GM18868 (cell line): ENCODE data around the gene CMSS1.

Experiments
- ATAC-seq: cut with Tn5 transposase; IDR thresholded peaks from one replicate; pipeline ENCODE4 v1.9.1; 2021; ENCODE audit warnings: mild to moderate bottlenecking, moderate library complexity; ENCODE audit not compliant: unreplicated experiment

Gene CMSS1

DNA sequence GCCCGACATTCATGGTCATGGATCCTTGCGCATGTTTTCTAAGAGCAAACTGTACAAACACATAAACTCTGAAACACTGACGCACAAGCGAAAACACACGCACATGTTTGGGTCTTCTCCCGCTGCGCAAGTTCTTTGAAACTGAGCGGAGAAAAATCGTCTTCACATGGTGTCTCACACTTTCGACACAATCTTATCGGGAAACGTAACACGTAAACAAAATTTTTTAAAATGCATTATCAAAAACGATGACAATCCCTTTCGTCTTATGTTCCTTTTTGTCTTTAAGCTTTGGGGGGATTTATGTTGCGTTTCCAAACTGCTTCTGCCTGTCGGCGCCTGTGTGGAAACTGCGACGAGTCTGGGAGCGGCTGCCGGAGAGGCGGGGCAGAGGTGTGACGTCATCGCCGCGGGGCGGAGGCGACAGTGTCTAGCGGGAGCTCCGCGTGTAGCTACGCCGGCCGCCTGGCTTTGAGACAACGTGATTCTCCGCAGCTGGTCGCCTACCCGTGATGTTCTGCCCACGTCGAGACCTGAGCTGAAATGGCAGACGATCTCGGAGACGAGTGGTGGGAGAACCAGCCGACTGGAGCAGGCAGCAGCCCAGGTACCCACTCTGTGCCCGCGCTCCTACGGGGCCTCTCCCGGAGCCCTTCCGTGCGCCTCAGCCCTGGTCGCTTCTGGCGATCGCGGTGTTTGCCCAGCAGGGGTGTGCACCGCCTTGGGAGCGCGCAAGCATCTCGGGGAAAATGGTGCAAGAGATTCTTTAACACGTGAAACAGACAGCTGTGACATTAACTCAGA, at the start of gene CMSS1:
CMSS1 (plus strand) TSS at position 426 of the 804 bp plus-strand sequence.
- peak; percentile 97 for ATAC-seq

DNA sequence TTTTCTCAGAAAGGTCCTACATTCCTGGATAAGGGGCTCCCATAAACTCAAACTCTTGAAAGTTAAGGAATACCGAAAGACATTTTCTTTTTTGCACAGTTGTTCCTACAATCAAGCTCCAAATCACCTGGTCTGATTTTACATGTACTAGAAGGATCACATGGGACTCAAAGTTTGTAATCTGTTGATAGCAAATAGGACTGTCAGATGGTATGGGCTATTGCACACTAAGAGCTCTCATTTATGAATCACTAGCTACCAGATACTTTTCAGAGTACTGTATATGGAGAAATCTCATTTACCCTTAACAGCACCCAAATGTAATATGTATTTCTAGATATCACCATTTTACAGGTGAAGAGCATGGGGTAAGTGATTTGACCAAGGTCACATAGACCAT, 49.5 kb upstream of the CMSS1 start:
- no peak for ATAC-seq

DNA sequence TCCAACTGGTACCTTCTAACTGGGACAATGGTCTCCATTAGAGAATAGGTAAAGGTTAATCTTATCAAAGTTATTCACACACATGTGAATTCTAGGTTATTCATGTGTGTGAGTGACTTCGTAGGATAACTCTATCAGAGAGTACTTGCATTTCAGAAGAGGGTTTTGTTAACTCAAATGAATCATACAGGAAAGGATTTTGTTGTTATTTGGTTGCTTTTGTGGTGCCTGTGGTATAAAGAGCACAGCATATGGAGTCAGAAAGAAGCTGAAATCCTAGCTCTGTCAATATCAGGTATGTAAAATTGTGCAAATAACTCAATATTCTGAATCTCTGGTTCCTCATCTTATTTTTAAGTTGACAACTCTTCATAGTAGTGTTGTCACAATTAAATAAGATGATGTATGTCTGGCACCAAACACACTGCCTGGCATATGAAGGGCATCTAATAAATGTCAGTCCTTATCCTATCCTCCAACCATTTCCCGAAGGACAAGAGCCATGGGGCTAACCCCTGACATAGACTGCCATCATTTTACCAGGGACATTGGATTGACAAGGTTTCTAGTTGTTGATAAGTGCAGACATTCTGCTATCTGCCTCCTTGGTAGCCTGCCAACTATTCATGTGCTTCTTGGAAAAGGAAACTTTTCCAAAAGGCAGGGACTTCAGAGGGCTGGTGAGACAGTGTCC, 48.7 kb upstream of the CMSS1 start:
- no peak for ATAC-seq

- no peak for ATAC-seq
Measured at GRCh38 chr3:99772171-99772570, 45.5 kb upstream of the CMSS1 start.

- ATAC-seq: no peak
Measured at GRCh38 chr3:99772671-99773070, 45.0 kb upstream of the CMSS1 start.

DNA sequence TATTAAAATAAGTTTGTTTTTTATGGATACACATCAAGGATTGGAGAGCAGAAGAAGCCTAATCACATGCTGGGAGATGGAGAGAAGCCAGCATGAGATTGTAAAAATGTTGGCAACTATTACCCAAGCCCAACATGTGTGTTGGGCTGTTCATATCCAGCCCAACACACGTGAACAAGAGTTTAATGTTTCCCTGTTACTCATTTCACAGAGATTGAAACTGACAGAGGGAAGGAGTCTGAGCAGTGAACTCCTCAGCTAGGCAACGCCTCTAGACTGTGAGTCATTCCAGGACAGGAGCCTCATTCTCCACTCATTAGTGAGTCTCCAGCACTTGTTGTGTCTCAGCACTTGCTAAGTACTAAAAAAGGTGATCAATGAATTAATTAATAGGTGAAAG, 43.2 kb upstream of the CMSS1 start:
- ATAC-seq: peak; percentile 99

- no peak for ATAC-seq
Measured at GRCh38 chr3:99776516-99777209, 41.0 kb upstream of the CMSS1 start.

DNA sequence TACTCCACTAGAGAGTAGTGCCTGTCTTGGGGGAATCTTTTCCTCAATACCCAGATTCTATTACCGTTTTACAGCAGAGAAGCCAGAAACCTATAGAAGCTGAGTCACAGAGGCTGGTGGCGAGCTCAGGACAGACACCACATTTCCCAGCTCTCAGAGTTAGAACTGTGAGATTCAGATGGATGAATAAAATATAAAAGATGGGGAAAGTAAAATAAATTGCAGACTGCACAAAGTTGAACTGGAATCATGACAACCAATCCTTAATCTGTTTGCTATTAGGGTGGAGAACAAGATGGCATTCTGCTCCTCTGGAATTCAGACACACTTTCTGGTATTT, 40.5 kb upstream of the CMSS1 start:
- ATAC-seq: no peak

- ATAC-seq: no peak
Measured at GRCh38 chr3:99777708-99778107, 40.0 kb upstream of the CMSS1 start.

GRCh38 chr3:99780749-99781148, 36.9 kb upstream of the CMSS1 start:
- ATAC-seq: no peak

- ATAC-seq: no peak
Measured at GRCh38 chr3:99781761-99782160, 35.9 kb upstream of the CMSS1 start.

DNA sequence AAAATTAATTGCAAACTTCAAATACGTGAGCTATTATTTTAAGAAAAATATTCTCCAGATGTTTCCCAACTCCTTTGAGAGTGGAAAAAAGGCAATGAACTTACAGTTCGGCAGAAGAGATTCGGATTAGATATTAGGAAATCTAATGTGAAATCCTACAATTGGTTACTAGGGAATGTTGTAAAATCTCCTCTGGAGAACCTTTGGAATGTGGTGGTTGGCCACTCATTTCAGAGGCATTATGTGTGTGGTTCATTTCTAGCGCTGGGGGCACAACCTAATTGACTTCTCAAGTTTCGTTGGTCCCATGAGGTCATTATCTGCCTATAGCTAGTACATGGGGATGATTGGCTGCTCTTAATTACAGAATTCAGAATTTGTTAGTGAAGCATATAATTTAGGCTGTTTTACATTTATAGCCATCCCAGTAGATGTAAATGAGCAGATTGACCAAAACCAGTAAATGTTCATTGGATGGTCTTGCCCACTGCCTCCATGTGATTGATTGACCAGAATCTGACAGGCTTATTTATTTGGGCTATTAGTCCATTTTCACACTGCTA, 34.6 kb upstream of the CMSS1 start:
- no peak for ATAC-seq

DNA sequence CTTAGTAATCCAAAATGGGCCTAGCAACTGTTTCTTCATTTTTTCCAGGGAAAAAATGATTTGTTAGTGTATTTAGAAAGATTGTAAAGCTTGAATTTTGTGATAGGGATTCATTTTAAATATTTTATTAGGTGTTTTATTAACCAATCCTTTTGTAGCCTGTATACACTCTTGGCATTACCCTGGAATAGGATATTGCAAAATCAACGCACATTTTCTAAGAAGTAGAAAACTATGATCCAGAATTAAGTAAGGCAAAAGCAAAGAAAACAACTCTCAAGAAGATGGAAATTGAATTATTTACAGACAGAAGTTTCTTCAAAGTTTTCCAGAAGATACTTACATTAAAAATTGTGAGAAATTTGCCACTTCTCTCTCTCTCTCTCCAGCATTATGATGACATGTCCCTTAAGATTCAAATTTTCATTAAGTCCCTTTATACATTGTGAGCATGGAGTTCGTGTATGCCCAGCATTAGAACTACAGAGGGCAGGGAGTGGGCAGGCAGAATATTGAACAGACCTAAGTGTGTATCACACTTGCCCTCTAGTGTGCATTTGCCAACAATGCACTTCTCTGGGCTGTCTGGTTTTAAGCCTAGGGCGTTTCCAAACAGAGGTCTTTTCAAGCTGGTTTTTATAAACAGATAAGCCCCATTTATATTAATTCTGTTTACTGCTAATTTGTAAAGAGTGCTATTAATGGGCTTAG, 28.5 kb upstream of the CMSS1 start:
- ATAC-seq: peak; percentile 100

GRCh38 chr3:99794485-99794884, 23.2 kb upstream of the CMSS1 start:
- no peak for ATAC-seq

DNA sequence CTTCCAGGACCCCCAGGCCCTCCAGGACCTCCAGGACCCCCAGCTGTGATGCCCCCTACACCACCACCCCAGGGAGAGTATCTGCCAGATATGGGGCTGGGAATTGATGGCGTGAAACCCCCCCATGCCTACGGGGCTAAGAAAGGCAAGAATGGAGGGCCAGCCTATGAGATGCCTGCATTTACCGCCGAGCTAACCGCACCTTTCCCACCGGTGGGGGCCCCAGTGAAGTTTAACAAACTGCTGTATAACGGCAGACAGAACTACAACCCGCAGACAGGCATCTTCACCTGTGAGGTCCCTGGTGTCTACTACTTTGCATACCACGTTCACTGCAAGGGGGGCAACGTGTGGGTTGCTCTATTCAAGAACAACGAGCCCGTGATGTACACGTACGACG, 22.1 kb upstream of the CMSS1 start:
- no peak for ATAC-seq

DNA sequence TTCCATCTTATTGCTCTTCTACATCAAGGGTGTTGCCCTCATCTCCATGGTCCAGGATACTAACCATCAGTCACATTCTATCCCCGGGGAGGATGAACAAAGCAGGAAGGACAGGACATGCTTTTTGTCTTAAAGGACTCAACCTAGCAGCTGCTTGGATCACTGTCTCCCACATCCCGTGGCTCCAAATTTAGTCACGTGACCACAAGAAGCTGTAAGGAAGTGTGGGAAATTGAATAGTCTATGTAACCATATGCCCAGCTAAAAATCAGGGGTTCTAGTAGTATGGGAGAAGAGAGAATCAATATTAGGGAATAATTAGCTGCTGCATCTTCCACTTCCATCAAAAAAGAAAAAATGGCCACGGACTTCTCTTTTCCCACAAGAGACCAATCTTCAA, 18.2 kb upstream of the CMSS1 start:
- ATAC-seq: no peak

GRCh38 chr3:99803297-99803696, 14.4 kb upstream of the CMSS1 start:
- ATAC-seq: no peak

DNA sequence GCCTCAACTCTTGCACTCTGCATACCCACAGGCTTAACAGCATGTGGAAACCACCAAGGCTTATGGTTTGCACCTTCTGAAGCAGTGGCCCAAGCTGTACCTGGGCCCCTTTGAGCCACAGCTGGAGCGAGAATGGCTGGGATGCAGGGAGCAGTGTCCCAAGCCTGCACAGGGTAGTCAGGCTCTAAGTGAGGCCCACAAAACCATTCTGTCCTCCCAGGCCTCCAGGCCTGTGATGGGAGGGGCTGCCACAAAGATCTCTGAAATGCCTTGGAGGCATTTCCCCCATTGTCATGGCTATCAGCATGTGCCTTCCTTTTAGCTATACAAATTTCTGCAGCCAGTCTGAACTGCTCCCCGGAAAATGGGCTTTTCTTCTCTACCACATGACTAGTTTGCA, 12.5 kb upstream of the CMSS1 start:
- ATAC-seq: no peak

DNA sequence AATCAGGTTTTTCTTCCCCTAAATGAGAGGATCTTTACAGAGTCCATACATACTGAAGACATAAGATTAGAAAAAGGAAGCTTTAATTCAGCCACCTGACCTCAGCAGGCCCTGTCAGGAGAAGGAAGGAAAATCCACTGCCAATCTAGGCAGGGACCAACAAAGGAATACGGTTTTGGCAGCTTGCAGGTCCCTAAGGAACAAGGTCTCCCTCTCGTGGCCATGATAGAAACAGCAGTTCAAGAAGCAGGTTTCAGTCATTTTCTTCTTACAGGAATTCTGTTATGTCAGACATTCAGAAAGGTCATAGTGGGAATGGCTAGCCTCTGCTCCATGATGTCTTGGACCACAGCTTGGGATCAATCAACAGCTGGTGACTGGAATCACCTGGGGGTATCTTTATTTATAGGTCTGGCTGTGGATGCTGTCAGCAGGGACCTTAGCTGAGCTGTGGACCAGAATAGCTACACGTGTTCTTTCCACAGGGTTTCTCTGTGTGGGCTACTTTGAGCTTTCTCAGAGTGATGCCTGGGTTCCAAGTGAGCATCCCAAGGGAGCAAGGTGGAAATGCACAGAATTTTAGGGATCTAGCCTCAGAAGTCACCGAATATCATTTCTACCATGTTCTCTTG, 9.4 kb upstream of the CMSS1 start:
- peak; percentile 70 for ATAC-seq

GRCh38 chr3:99809565-99809964, 8.1 kb upstream of the CMSS1 start:
- no peak for ATAC-seq

GRCh38 chr3:99810403-99810802, 7.3 kb upstream of the CMSS1 start:
- no peak for ATAC-seq
